ENCODE results near the gene NEGR1. TPM values are rescaled to one million over a fixed set of nuclear protein-coding genes. Genes with fewer than 3 reads are reported as not detected.

Gene NEGR1
- total RNA-seq, 1 donor from 2014 or later = 18.1 TPM

- no peaks in the 10 kb centered on the region for H3K36me3 ChIP-seq
- no peaks in the 10 kb centered on the region for H3K4me1 ChIP-seq
- no peak overlapping the region for H3K27ac ChIP-seq
- H3K27me3 ChIP-seq (ENCODE audit: low read depth) = no peaks in the 10 kb centered on the region
- DNase-seq (no peak), ATAC-seq (no peak)
- intact Hi-C loops (cut with DNase I) = no loop called here
- TF ChIP-seq CTCF (IDR thresholded peaks at IDR 0.05) = no peak
- H3K4me3 ChIP-seq = no peak overlapping the region
- H3K9me3 ChIP-seq = no peaks in the 10 kb centered on the region
Measured at GRCh38 chr1:71944006-71944405, 338.3 kb downstream of the NEGR1 start.

- H3K27me3 ChIP-seq (ENCODE audit: low read depth) = no peaks in the 10 kb centered on the region
- TF ChIP-seq CTCF (IDR thresholded peaks at IDR 0.05) = no peak
- intact Hi-C loops (cut with DNase I) = no loop called here
- DNase-seq (no peak), ATAC-seq (no peak)
- H3K27ac ChIP-seq = no peak overlapping the region
- H3K36me3 ChIP-seq = no peaks in the 10 kb centered on the region
- H3K4me1 ChIP-seq = no peaks in the 10 kb centered on the region
- H3K4me3 ChIP-seq = no peak overlapping the region
- H3K9me3 ChIP-seq = no peaks in the 10 kb centered on the region
Measured at GRCh38 chr1:71940261-71940660, 342.1 kb downstream of the NEGR1 start.

- H3K9me3 ChIP-seq = no peaks in the 10 kb centered on the region
- no peaks in the 10 kb centered on the region for H3K27me3 ChIP-seq (ENCODE audit: low read depth)
- TF ChIP-seq CTCF (IDR thresholded peaks at IDR 0.05) = no peak
- intact Hi-C loops (cut with DNase I) = no loop called here
- H3K36me3 ChIP-seq = no peaks in the 10 kb centered on the region
- no peaks in the 10 kb centered on the region for H3K4me1 ChIP-seq
- H3K4me3 ChIP-seq = no peak overlapping the region
- no peak overlapping the region for H3K27ac ChIP-seq
- ATAC-seq (no peak), DNase-seq (no peak)
Measured at GRCh38 chr1:71930511-71930910, 351.8 kb downstream of the NEGR1 start.

GRCh38 chr1:71921935-71922559 is 360.3 kb downstream of the NEGR1 start:
- Histone ChIP-seq H3K9me3 (no peaks in the 10 kb centered on the region), H3K36me3 (no peaks in the 10 kb centered on the region), H3K27ac (no peak overlapping the region), H3K27me3 (ENCODE audit: low read depth) (no peaks in the 10 kb centered on the region), H3K4me3 (no peak overlapping the region), H3K4me1 (no peaks in the 10 kb centered on the region)
- no peak for ATAC-seq
- TF ChIP-seq CTCF (IDR thresholded peaks at IDR 0.05) = no peak
- intact Hi-C loops (cut with DNase I) = no loop called here
- no peak for DNase-seq

GRCh38 chr1:71921204-71921603 is 361.1 kb downstream of the NEGR1 start:
- no peak for DNase-seq
- H3K9me3 ChIP-seq = no peaks in the 10 kb centered on the region
- no peak overlapping the region for H3K4me3 ChIP-seq
- H3K27ac ChIP-seq = no peak overlapping the region
- no peaks in the 10 kb centered on the region for H3K36me3 ChIP-seq
- intact Hi-C loops (cut with DNase I) = no loop called here
- no peak for ATAC-seq
- no peak for TF ChIP-seq CTCF (IDR thresholded peaks at IDR 0.05)
- H3K27me3 ChIP-seq (ENCODE audit: low read depth) = no peaks in the 10 kb centered on the region
- no peaks in the 10 kb centered on the region for H3K4me1 ChIP-seq
